Measurements from ENCODE around the gene TLE1. TPM values are rescaled to one million over a fixed set of nuclear protein-coding genes. Genes with fewer than 3 reads are reported as not detected.

The TLE1 gene
- total RNA-seq, 2 experiments from 2014 or later = 0.07 to 0.23 TPM

DNA sequence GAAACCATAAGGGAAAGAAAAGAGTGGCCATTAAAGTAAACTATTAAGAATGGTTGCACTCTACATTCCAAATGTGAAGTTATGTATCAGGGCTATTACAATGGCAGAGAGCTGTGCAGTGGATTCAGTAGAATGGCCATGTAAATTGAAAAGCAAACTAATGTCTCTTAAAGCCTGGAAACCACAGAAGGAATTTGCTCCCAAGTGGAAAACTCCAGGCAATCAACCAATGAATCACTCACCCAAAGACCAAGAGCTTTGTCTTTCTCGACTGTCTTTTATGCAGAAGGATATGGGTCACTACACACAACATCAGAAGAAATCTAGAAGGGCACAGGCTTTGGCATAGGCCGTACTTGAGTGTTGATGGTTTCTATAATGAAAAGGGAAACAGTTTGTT is 114.9 kb downstream of the TLE1 start:
- ATAC-seq = no peak
- H3K27me3 Mint-ChIP-seq = peaks cover 2% of the 10 kb centered on the region
- POLR2A ChIA-PET = no interaction called here
- DNase-seq = no peak
- CTCF ChIA-PET = no interaction called here
- no peak overlapping the region for H3K27ac Mint-ChIP-seq
- H3K4me1 Mint-ChIP-seq = no peaks in the 10 kb centered on the region
- H3K9me3 Mint-ChIP-seq (ENCODE audit: low read depth) = no peaks in the 10 kb centered on the region
- H3K36me3 Mint-ChIP-seq (ENCODE audit: low read depth) = no peaks in the 10 kb centered on the region
- intact Hi-C loops (cut with DNase I, micrococcal nuclease) = no loop called here
- H3K4me3 Mint-ChIP-seq = no peak overlapping the region

- H3K27ac Mint-ChIP-seq = no peak overlapping the region
- H3K4me3 Mint-ChIP-seq = no peak overlapping the region
- no peaks in the 10 kb centered on the region for H3K36me3 Mint-ChIP-seq (ENCODE audit: low read depth)
- intact Hi-C loops (cut with DNase I, micrococcal nuclease) = no loop called here
- no peak for ATAC-seq
- H3K27me3 Mint-ChIP-seq = peaks cover 2% of the 10 kb centered on the region
- CTCF ChIA-PET = no interaction called here
- POLR2A ChIA-PET = no interaction called here
- H3K9me3 Mint-ChIP-seq (ENCODE audit: low read depth) = no peaks in the 10 kb centered on the region
- no peak for DNase-seq
- H3K4me1 Mint-ChIP-seq = no peaks in the 10 kb centered on the region
These were observed 115.7 kb downstream of the TLE1 start for GRCh38 chr9:81573415-81574321.

GRCh38 chr9:81570083-81570482 is 119.3 kb downstream of the TLE1 start:
- intact Hi-C loops (cut with DNase I, micrococcal nuclease) = no loop called here
- no peak for DNase-seq
- H3K27ac Mint-ChIP-seq = no peak overlapping the region
- peaks cover 2% of the 10 kb centered on the region for H3K27me3 Mint-ChIP-seq
- no peaks in the 10 kb centered on the region for H3K9me3 Mint-ChIP-seq (ENCODE audit: low read depth)
- POLR2A ChIA-PET = no interaction called here
- H3K36me3 Mint-ChIP-seq (ENCODE audit: low read depth) = no peaks in the 10 kb centered on the region
- H3K4me1 Mint-ChIP-seq = no peaks in the 10 kb centered on the region
- H3K4me3 Mint-ChIP-seq = no peak overlapping the region
- no peak for ATAC-seq
- CTCF ChIA-PET = no interaction called here

GRCh38 chr9:81566074-81566698 is 123.2 kb downstream of the TLE1 start:
- Mint-ChIP-seq H3K36me3 (ENCODE audit: low read depth) (no peaks in the 10 kb centered on the region), H3K27me3 (peaks cover 2% of the 10 kb centered on the region)
- intact Hi-C loops (cut with DNase I, micrococcal nuclease) = no loop called here

DNA sequence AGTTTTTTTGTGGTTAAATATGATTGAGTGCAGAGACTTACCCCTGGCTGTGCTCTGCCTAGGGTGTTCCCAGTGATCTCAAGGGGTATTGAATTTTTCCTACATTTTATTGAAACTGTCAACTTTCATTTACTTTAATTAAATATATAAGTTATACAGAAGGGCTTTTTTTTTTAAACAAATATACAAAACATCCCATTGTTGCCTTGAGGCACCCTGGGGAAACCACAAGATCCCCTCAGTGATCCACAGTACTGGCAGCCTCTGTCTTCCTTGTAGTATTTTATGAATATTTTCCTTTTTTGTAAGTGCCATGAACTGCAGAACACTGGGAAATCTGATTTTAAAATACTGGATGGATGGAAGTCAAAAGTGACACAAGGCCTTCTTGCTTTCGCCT is 123.7 kb downstream of the TLE1 start:
- DNase-seq (no peak), ATAC-seq (no peak)
- Mint-ChIP-seq H3K36me3 (ENCODE audit: low read depth) (no peaks in the 10 kb centered on the region), H3K4me1 (no peaks in the 10 kb centered on the region), H3K27me3 (no peaks in the 10 kb centered on the region), H3K4me3 (no peak overlapping the region), H3K9me3 (ENCODE audit: low read depth) (no peaks in the 10 kb centered on the region), H3K27ac (no peak overlapping the region)
- intact Hi-C loops (cut with DNase I, micrococcal nuclease) = no loop called here
- CTCF ChIA-PET = no interaction called here
- POLR2A ChIA-PET = no interaction called here

More at GRCh38 chr9:81566074-81566698, 123.2 kb downstream of the TLE1 start:
- Mint-ChIP-seq H3K4me3 (no peak overlapping the region), H3K27ac (no peak overlapping the region), H3K4me1 (no peaks in the 10 kb centered on the region), H3K9me3 (ENCODE audit: low read depth) (no peaks in the 10 kb centered on the region)
- DNase-seq (no peak), ATAC-seq (no peak)
- CTCF ChIA-PET = no interaction called here
- POLR2A ChIA-PET = no interaction called here

DNA sequence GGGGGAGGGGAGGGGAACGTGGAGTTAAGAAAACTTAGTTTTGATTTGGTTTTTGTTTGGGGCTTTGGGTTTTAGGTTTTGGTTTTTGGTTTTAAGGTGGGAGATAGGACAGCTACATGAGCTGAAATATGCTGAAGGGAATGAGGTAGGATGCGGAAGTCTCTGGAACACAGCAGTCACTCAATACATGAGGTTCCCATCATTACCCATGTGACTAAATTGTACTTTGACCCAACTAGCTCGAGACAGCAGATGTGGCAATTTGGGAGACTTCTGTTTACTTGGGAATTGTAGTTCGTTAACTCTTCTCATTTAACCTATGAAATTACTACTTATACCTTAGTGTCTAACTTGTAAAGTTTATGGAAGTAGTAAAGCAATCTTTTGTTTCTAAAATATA is 124.2 kb downstream of the TLE1 start:
- CTCF ChIA-PET = no interaction called here
- no peak for ATAC-seq
- no peaks in the 10 kb centered on the region for H3K27me3 Mint-ChIP-seq
- H3K4me3 Mint-ChIP-seq = no peak overlapping the region
- DNase-seq = no peak
- no peaks in the 10 kb centered on the region for H3K4me1 Mint-ChIP-seq
- no peaks in the 10 kb centered on the region for H3K9me3 Mint-ChIP-seq (ENCODE audit: low read depth)
- H3K36me3 Mint-ChIP-seq (ENCODE audit: low read depth) = no peaks in the 10 kb centered on the region
- intact Hi-C loops (cut with DNase I, micrococcal nuclease) = no loop called here
- H3K27ac Mint-ChIP-seq = no peak overlapping the region
- POLR2A ChIA-PET = no interaction called here

- ATAC-seq (no peak), DNase-seq (no peak)
- no peaks in the 10 kb centered on the region for H3K36me3 Mint-ChIP-seq (ENCODE audit: low read depth)
- ChIA-PET CTCF (no interaction called here), POLR2A (no interaction called here)
- H3K27me3 Mint-ChIP-seq = no peaks in the 10 kb centered on the region
- H3K27ac Mint-ChIP-seq = no peak overlapping the region
- no peaks in the 10 kb centered on the region for H3K9me3 Mint-ChIP-seq (ENCODE audit: low read depth)
- H3K4me3 Mint-ChIP-seq = no peak overlapping the region
- intact Hi-C loops (cut with DNase I, micrococcal nuclease) = no loop called here
- no peaks in the 10 kb centered on the region for H3K4me1 Mint-ChIP-seq
These were observed 124.7 kb downstream of the TLE1 start for GRCh38 chr9:81564632-81565031.

DNA sequence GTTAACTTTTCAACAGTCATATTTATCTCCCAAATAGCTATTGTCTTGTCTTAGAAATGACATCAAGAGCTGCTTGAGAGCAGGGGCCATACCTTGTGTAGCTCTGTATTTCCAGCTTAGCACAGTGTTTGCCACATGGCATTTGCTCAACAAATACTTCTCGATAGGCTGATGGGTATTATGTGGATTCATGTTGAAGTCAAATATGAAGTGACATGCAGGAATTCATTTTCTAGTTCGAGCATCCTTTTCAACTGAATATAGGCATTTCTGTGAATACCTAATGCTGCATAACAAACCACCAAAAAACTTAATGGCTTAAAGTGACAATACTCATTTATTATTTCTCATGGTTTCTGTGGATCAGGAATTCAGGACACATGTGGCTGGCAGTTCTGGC is 125.6 kb downstream of the TLE1 start:
- Mint-ChIP-seq H3K36me3 (ENCODE audit: low read depth) (no peaks in the 10 kb centered on the region), H3K27ac (no peak overlapping the region), H3K4me1 (no peaks in the 10 kb centered on the region), H3K27me3 (no peaks in the 10 kb centered on the region), H3K9me3 (ENCODE audit: low read depth) (no peaks in the 10 kb centered on the region), H3K4me3 (no peak overlapping the region)
- DNase-seq (no peak), ATAC-seq (no peak)
- POLR2A ChIA-PET = no interaction called here
- CTCF ChIA-PET = no interaction called here
- intact Hi-C loops (cut with DNase I, micrococcal nuclease) = no loop called here

DNA sequence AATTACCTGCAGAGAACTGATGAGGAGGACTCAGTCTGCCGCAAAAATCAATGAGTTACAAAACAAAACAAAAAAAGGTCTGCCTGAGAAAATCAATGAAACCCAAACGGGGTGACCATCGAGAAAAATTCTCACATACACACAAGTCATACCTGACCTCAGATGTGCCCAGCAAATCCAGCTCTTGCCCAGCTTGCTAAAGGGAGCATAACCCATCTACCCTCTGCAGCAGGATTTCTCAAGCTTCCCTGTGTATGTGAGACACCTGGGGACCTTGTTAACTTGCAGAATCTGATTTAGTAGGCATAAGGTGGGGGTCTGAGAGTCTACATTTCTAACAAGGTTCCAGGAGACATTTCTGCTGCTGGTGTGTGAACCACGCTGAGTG is 126.3 kb downstream of the TLE1 start:
- intact Hi-C loops (cut with DNase I, micrococcal nuclease) = no loop called here
- Mint-ChIP-seq H3K27ac (no peak overlapping the region), H3K36me3 (ENCODE audit: low read depth) (no peaks in the 10 kb centered on the region), H3K4me1 (no peaks in the 10 kb centered on the region), H3K4me3 (no peak overlapping the region), H3K9me3 (ENCODE audit: low read depth) (no peaks in the 10 kb centered on the region), H3K27me3 (no peaks in the 10 kb centered on the region)
- ChIA-PET CTCF (no interaction called here), POLR2A (no interaction called here)
- ATAC-seq (no peak), DNase-seq (no peak)

DNA sequence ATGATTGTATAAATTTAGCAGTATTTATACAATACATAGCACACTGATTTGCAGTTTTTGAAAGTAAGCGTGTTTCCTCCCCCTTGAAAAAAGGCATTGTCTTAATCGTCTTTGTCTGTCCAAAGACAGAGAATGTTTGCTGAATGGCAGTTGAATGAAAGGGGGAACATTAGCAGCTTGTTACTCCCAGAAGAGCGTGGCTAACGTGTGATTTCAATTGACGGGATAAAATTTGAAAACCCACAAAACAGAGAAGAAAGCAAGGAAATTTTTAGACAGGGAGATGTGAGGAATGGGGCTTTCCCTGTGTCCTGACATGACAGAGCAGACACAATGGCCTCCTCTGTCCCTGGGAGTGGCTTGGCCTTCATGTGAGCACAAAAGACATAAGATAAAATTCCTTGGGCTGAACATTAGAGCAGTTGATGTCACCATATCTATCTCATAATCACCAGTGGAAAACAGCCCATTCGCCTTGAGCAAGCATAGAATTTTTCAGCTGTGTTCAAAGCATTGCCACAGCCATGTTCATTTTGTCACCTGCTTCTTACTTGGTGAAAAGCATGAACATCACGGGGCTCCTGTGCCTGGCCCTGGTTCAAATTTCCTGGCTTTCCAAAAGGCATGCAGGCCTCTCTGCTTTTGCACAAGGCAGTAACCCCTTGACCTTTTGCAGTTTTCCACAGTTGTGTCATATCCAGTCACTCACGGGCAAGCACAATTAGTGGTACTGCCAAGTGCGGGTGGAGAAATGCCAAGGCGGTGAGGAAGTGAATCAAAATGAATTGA is 126.9 kb downstream of the TLE1 start:
- DNase-seq (no peak), ATAC-seq (no peak)
- Mint-ChIP-seq H3K36me3 (ENCODE audit: low read depth) (no peaks in the 10 kb centered on the region), H3K27ac (no peak overlapping the region), H3K9me3 (ENCODE audit: low read depth) (no peaks in the 10 kb centered on the region), H3K4me1 (no peaks in the 10 kb centered on the region), H3K4me3 (no peak overlapping the region), H3K27me3 (no peaks in the 10 kb centered on the region)
- ChIA-PET CTCF (no interaction called here), POLR2A (no interaction called here)
- intact Hi-C loops (cut with DNase I, micrococcal nuclease) = no loop called here

- POLR2A ChIA-PET = no interaction called here
- H3K36me3 Mint-ChIP-seq (ENCODE audit: low read depth) = no peaks in the 10 kb centered on the region
These were observed 128.3 kb downstream of the TLE1 start for GRCh38 chr9:81560851-81561732.

More at GRCh38 chr9:81560851-81561732, 128.3 kb downstream of the TLE1 start:
- Mint-ChIP-seq H3K27ac (no peak overlapping the region), H3K4me3 (no peak overlapping the region), H3K4me1 (no peaks in the 10 kb centered on the region), H3K9me3 (ENCODE audit: low read depth) (no peaks in the 10 kb centered on the region), H3K27me3 (no peaks in the 10 kb centered on the region)
- no peak for DNase-seq
- ATAC-seq = no peak
- intact Hi-C loops (cut with DNase I, micrococcal nuclease) = no loop called here
- CTCF ChIA-PET = no interaction called here
